ENCODE measurements around the gene SYCP3.

The SYCP3 gene

DNA sequence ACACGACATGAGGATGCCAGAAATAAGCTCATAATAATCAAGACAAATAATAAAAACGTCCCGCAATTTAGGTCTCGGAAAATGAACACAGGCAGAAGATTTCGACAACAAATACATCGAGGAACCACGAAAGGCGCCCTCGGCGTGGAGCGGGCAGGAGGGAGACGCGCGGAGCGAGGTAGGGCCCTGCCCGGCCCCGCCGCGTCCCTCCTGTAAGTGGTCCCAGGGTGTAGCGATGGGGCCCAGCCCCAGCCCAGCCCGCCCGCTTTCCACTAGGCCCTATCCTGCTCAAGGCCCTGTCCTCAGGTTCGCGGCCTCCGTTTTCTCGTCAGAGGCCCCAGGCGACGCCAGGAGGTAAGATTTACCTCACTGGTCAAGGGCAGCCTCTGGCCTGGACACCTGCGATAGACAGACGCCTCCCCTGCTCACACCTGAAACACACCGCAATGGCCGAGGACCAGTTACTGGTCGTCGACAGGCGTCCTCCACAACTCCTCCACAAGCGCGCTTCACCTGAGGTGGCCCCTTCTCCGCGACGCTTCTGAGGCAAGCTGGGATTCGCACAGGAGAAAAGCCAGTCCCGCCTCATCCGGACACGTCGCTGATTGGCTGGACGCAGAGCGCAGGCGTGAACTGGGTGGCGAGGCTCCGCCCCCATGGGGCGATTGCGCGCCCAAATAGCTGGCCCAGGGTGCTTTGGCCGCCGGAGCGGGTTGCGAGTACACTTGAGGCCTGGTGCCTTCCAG, at the start of gene SYCP3:
Gene SYCP3, minus strand, starts transcription at position 543 of the 746 bp plus-strand sequence. CDS start 1,527 bp downstream, outside the sequence.
- no peak for DNase-seq

DNA sequence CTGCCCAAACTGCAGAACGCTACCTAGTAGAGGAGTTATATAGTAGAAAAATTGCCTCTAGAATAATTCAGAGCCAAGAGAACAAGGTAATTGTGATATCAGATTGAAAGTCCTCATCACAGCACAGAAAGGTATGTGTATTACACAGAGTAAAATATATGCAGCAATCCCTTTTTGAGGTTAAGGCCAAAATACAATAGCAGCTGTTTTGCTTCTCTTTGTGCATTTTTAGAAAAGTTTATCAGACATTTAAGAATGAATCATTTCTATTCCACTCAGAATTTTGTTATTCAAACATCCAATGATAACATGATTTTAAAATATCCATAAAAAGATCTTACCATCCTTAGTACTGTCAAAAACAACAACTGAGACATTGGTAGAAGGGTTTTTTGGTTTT, 46.4 kb upstream of the SYCP3 start:
- no peak for DNase-seq

DNA sequence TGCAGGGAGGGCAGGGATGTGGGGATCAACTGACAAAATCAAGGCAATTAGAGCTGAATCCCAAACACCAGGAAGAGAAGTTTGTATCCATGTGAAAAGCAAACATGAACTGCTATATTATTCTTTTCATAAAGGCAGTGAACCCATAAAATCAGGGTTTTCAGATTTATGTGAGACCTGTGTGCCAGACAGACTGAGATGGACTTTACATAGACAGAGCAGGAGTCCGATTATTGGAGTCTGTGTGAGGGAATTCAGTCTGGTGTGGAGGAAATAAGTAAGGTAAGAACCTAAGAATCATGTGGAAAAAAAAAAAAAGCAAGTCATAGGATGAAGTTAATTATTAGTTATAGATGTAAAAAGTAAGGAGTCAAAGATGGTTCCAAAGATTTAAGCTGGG, 45.1 kb upstream of the SYCP3 start:
- DNase-seq: peak; percentile 30

DNA sequence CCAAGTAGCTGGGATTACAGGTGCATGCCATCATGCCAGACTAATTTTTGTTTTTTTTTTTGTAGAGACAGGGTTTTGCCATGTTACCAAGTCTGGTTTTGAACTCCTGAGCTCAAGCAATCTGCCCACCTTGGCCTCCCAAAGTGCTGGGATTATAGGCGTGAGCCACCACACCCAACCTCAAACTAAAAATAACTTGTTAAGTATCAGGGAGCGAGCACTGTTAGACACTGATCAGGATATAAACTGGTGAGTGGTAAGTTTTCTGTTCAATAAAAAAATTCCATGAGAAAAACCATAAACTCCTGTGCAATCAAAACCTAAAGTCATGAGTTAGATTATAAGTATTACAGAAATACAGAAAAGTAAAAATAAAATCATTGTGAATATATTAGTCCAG, 44.6 kb upstream of the SYCP3 start:
- no peak for DNase-seq

DNA sequence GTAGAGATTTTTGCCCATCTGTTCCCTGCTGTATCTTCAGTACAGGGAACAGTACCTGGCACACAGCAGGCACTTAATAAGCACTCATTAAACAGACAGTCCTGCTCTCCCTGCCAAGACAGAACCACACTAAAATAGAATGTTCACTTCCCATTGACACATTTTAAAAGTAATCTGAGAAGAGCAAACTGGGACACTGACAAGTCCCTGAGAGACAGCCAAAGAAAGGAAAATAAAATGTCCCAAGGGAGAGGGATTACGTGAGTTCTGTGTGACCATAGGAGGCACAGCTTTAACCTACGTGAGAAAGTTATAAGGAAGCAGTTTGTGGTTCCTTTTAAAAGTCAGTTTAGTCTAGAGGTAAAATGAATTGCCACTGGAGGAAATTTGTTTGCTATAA, 43.9 kb upstream of the SYCP3 start:
- peak; percentile 71 for DNase-seq

DNA sequence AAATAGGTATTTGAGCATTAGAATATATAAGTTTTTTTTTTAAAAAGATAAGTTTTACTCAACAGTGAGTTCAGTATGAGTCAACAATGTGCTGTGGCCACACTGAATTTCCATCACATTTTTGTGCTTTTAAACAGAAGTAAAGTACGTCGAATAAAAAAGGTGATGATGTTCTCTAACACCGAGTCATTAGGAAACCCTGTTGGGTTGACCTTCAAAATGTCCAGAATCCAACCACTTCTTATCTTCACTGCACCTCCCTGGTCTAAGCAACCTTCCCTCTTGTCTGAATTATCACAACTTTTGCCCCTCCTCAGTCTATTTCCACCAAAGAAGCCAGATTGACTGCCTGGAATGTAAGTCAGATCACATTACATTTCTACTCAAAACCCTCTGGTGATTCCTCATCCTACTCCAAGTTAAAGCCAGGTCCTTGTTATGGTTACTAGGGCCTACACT, 43.0 kb upstream of the SYCP3 start:
- no peak for DNase-seq

DNA sequence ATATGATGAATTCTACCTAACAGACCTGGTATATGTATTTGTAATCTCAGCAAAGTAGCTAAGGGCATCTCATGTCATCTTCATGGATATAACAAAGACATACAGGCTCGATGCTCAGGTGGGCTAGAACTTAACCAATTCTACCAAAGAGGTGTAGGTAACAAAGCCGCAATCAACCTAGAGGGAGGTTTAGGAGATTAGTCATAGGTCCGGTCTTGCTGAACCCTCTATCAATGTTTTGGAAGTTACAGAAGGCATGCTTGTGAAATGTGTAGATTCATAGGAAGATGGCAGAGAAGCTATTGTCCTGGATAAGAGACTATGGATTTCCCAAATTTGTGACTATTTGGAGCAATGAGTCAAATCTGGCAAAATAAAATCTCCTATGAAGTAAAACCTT, 42.6 kb upstream of the SYCP3 start:
- DNase-seq: no peak

DNA sequence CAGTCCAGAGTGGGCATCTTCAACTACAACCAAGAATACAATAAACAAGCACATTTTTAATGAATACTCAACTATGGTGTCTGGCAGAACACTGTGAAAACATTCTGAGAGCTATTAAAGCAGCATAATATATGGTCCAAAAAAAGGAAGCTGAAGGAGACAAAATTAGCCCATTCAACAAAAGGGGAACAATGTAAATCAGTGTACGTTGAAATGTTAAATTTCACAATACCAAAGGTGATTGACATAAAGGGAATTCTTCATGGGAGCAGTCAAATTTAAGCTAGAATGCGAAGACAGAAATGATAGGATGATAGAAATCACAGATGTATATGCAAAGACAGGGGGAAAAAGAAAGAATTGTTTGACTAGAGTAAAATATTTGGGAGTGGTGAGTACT, 41.3 kb upstream of the SYCP3 start:
- no peak for DNase-seq

DNA sequence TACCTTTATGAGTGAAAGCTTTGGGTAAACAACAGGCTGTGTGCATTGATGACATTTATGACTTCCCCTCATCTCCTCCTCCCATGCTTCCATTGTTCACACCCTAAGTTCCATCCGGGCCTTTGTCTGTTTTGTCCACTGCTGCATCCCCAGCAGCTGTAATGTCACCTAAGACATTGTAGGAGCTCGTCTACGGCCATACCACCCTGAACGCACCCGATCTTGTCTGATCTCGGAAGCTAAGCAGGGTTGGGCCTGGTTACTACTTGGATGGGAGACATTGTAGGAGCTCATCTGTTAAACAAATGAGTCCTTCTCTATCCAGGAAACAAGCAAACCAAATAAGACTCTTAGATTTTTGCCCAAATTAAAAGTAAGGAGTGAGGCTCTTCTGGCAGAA, 40.4 kb upstream of the SYCP3 start:
- no peak for DNase-seq

DNA sequence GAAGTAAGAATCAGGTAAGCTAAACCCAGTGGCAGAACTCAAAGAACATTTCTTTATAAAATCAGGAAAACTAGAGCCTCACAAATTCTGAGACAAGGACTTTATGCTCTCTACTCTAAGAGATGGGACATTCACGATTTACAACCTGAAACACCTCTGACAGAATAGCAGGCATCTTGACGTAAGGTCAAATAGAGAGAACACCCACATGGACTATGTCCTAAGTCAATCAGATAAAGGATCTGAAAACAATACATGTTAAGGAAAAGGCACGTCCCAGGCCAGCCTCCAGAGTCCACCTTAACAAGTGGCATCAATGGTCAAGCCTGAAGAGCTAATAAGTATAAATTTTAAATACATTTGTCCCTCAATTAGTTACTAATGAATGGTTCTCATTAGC, 39.9 kb upstream of the SYCP3 start:
- no peak for DNase-seq

DNA sequence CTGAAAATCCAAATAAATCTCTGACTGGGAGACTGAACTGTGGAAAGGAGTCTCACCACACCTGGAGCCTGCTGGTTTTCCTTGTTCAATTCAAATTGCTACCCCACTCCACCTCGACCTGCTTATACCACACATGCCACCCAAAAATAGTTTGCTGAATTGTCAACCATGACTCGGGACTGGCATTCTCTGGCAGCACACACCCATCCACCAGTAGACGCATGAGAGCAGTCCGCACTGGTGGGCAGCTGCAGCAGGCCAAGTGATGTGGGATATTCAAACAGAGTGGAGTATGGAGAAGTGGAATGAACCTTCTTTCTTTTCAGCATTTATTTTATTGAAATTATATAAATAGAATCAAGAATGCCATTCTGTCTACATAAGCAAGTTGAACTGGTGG, 38.7 kb upstream of the SYCP3 start:
- no peak for DNase-seq

DNA sequence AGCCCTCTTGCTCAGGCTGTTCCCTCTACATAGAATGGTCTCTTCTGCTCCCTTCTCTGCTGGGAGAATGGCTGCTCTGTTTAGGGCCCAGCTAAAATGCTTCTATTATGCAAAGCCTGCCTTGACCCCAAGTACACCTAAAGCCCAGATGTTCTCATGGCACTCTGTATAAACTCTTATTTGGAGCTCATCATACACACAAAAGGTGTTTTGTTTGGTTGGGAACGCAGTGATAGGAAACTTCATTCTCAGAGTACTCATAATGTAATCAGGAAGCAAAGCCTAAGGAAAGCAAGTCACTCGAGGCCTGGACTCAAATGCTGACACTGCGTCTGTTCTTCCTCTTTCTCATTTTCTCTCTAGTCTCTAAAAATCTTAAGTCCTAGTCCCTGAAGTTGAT, 38.2 kb upstream of the SYCP3 start:
- no peak for DNase-seq

DNA sequence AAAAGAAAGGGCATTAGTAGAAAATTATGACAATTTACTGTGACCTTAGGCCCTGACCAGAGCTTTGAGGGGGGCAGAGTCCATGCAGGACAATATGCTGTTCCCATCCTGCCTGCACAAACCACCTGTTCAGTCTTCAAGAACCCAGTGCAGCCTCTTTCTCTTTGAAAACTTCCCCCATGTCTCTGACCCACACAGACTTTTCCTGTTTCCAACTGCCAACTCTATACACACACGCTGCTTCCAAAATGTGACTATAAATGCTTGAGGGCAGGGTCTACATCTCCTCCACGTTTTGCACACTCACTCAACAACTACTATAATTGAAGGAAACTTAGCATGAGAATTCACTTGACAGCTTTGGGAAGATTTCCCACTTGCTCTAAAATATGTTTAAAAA, 36.6 kb upstream of the SYCP3 start:
- no peak for DNase-seq

DNA sequence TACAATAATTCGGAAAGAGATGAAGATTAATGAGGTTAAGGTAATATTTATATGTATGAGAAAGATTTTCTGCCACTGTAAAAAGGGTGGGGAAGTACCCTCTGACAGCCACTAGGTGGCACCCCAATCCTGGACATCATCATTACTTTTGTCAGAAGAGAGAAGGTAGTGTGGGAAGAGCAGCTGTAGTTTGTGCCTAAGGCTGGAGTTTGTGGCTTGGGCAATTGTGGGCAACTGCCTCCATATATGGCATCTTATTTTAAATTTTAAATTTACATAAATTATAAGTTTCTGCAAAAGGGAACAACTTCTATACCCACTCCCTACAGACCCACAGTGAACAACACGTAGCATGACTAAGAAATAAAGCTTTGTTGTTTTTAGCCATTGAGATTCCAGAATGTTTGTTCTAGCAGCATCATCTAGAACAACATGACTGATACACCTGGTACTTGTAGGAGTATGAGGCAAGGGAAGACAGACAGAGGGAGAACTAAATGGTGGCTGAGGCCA, 34.4 kb upstream of the SYCP3 start:
- DNase-seq: peak; percentile 78

DNA sequence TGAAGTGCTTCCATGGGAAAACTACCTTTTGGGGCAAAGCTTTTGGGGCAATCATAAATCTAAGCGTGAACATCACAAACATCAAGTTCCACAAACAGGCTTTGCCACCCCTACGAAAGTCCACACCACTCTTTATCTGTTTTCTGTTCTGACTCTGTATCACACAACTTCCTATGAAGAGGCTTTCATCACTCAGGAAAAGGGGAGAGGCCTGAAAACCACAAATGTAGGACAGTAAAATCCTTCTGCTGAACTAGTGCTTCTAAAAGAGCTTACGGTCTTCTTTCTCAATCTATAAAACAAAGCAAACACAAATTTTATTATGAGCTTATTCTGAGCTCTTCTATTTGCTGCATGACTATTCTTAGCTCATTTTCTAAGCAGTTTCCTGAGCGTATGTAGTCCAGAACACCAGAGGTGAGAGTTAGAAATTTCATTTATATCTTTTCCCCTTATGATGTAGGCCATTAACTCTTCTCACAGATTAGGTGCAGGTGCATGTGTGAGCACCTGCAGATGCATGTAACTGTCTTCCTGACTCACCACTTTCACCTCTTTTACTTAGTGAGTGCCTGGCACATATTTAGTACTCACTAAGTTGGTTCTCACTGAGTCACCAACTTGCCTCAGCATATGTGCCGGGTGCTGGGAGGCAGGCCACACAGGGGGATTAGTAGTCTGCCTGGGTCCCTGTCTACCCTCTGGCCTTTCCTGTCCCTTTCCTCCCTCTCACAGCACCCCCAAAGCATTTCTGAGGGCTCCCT, 32.9 kb upstream of the SYCP3 start:
- no peak for DNase-seq

DNA sequence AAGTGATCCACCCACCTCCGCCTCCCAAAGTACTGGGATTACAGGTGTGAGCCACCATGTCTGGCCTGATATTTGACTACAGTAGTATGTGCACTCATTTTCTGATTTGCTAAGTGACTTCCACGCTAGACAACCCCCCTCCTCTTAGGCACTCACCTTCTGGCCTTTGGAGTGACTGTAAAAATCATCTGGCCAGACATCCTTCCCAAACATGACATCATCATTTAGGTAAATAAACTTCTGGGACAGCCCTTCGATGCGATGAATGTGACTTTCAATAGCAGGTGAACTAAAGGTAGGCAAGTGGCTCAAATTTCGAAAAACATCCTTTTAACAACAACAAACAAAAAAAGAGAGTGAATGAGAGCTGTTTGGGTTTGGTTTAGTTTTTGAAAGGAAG, 30.6 kb upstream of the SYCP3 start:
- DNase-seq: no peak

DNA sequence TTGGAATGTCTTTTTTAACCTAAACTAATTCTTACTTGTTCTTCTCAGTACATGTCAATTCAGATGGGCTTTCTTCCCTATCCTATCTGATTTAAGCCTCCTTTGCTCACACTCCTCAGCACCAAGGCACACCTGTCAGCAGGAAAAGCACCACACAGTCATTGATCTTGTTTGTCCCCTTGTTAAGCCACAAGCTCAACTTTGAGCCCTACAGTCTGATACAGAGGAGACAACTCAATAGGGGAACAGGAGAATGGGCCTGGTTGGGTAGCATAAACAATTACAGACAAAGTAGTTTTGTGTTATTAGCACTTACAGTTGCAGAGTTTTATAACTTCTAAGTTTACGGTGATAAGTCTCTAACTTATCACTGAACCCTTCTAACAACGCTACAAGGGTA, 29.5 kb upstream of the SYCP3 start:
- peak; percentile 44 for DNase-seq

DNA sequence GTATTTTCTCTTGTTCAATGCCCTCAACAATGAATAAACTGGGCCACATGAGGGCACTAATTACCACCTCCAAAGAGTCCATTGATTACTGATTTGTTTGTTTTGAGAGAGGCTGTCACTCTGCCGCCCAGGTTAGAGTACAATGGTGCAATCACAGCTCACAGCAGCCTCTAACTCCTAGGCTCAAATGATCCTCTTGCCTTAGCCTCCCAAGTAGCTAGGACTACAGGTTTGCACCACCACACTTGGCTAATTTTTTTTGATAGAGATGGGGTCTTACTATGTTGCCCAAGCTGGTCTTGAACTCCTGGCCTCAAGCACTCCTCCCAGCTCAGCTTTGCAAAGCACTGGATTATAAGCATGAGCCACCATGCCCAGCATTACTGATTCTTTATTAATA, 28.3 kb upstream of the SYCP3 start:
- no peak for DNase-seq

DNA sequence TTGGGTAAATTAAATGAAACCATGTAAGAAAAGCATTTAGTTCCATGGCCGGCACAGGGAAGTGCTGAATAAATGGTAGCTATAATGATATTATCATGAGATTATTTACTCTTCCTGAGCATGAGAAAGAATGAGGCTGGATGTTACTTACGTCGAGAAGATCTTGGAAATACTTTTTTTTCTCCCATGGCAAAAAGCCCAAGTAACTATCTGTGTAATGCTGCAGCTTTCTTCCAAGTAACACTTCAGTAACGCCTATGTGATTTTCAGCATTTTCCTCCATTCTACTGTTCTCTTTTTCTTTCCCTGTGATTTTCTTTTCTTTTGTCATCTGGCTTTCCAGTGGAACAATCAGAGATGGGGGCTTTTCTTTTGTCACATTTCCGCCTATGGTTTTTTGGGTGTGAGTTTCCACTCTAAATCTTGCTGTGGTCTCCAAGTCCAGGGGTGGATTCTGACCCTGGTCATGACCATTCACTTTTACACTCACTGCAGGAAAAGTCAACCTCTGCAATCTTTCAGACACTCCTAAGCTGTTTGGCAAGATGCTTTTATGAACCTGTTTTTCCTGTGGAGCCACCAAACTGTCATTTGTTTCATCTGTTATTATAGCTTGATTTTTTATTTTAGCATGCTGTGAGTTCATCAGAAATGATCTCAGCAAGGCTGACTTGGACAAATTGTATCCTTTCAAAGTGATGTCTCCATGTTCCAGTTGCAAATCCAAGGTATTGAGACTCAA, 25.0 kb upstream of the SYCP3 start:
- no peak for DNase-seq

DNA sequence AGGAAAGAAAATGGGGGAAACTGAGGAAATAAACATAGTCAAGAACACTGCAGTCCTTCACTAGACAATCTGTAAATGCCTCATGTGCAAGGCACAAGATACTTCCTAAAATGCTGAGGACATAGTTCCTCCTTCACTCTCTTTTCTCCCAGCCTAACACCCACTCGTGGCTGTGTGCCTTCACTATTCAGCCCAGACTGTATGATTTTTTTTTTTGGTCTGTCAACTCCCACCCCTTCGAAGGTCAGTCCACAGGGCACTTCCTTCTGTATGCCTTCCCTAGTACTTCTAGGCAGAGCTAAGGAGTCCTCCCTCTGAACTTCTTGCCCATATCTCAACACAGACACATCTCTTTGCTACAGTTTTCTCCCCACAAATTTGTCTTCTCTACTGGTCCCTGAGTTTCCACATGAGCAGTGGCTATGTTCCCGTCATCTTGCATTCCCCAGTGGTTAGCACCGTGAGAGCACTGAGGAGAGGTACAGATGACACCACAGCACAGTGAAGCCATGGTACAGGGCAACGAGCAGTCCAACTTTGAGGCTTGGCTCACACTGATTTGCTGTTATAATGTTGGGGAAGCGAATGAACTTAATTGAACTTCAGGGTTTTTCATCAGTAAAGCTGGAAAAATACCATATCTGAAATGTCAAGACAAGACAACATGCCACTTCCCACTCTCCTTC, 24.1 kb upstream of the SYCP3 start:
- DNase-seq: no peak

DNA sequence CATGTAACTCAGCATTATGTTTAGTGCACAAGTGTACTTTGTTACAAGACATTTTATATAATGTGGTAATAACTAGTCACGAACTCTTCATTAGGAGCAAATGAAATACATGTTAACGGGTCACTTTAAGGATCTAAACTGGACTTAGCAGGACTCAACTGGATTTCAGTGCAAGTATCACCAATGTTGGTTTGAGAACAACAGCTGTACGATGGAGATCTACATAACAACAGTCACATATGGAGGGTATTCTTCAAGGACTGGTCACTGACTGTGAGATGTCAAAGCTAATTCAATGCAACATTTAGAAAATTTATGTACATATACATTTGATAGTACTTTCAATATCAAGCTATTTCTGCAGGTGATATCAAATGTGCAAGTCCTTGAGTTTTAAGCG, 22.5 kb upstream of the SYCP3 start:
- DNase-seq: no peak

DNA sequence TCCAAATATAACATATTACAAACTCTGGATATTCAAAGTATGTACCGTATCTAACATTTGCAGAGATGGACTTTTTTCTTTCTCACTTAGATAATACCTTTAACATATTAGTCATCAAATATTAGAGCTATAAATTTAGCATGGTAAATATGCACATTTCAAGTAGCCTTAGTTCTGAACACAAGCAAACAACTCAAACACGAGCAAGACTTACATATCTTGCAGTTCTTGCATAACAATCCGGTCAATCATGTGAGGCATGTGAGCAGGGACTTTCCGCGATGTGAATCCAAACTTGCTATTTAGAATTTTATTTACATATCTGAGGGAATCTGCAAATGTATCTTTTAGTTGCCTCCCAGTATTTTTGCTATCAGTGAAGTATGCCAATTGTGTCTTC, 22.1 kb upstream of the SYCP3 start:
- DNase-seq: no peak
